ENCODE results near the gene PHLPP1.

Gene PHLPP1

GRCh38 chr18:62979900-62980299 is 264.6 kb downstream of the PHLPP1 start:
- Histone ChIP-seq H3K27ac (ENCODE audit: extremely low read depth, low read depth, low read length) (no peak overlapping the region), H3K4me1 (ENCODE audit: control insufficient read depth, insufficient read depth, low read length) (no peaks in the 10 kb centered on the region), H3K9me3 (ENCODE audit: control insufficient read depth, insufficient read depth, low read depth, low read length) (no peaks in the 10 kb centered on the region), H3K36me3 (ENCODE audit: control insufficient read depth in 2 of 2, insufficient read depth in 1 of 2, low read length in 2 of 2) (peaks cover 7 to 45% of the 10 kb centered on the region in 2 experiments; a peak in 2 of 3 replicates), H3K4me3 (ENCODE audit: low read depth, low read length) (no peak overlapping the region)
- CTCF ChIA-PET: interaction anchor here (4.1 kb wide), 1 partner anchor 394 kb away, joined by 79 read pairs; no protein-coding TSS in a partner anchor
- POLR2A ChIA-PET: no interaction called here
- TF ChIP-seq PRDM10 (tag by site-specific recombination; IDR thresholded peaks at IDR 0.05): no peak
- no peak for TF ChIP-seq ZNF335 (tag by site-specific recombination; conservative IDR thresholded peaks at IDR 0.05)
- TF ChIP-seq ZNF626 (tag by site-specific recombination; IDR thresholded peaks at IDR 0.05): no peak
- TF ChIP-seq ZNF302 (tag by site-specific recombination; IDR thresholded peaks at IDR 0.05; ENCODE audit: low read depth): no peak
- TF ChIP-seq, protein P1, sequence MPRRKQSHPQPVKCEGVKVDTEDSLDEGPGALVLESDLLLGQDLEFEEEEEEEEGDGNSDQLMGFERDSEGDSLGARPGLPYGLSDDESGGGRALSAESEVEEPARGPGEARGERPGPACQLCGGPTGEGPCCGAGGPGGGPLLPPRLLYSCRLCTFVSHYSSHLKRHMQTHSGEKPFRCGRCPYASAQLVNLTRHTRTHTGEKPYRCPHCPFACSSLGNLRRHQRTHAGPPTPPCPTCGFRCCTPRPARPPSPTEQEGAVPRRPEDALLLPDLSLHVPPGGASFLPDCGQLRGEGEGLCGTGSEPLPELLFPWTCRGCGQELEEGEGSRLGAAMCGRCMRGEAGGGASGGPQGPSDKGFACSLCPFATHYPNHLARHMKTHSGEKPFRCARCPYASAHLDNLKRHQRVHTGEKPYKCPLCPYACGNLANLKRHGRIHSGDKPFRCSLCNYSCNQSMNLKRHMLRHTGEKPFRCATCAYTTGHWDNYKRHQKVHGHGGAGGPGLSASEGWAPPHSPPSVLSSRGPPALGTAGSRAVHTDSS (tag by site-specific recombination; IDR thresholded peaks at IDR 0.05): no peak
- TF ChIP-seq, protein P2, sequence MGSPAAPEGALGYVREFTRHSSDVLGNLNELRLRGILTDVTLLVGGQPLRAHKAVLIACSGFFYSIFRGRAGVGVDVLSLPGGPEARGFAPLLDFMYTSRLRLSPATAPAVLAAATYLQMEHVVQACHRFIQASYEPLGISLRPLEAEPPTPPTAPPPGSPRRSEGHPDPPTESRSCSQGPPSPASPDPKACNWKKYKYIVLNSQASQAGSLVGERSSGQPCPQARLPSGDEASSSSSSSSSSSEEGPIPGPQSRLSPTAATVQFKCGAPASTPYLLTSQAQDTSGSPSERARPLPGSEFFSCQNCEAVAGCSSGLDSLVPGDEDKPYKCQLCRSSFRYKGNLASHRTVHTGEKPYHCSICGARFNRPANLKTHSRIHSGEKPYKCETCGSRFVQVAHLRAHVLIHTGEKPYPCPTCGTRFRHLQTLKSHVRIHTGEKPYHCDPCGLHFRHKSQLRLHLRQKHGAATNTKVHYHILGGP (tag by site-specific recombination; IDR thresholded peaks at IDR 0.05): no peak
- TF ChIP-seq, protein P3, sequence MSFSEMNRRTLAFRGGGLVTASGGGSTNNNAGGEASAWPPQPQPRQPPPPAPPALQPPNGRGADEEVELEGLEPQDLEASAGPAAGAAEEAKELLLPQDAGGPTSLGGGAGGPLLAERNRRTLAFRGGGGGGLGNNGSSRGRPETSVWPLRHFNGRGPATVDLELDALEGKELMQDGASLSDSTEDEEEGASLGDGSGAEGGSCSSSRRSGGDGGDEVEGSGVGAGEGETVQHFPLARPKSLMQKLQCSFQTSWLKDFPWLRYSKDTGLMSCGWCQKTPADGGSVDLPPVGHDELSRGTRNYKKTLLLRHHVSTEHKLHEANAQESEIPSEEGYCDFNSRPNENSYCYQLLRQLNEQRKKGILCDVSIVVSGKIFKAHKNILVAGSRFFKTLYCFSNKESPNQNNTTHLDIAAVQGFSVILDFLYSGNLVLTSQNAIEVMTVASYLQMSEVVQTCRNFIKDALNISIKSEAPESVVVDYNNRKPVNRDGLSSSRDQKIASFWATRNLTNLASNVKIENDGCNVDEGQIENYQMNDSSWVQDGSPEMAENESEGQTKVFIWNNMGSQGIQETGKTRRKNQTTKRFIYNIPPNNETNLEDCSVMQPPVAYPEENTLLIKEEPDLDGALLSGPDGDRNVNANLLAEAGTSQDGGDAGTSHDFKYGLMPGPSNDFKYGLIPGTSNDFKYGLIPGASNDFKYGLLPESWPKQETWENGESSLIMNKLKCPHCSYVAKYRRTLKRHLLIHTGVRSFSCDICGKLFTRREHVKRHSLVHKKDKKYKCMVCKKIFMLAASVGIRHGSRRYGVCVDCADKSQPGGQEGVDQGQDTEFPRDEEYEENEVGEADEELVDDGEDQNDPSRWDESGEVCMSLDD (tag by site-specific recombination; IDR thresholded peaks at IDR 0.05): no peak
- TF ChIP-seq ZNF2 (tag by site-specific recombination; IDR thresholded peaks at IDR 0.05): no peak
- no peak for TF ChIP-seq ZNF214 (tag by site-specific recombination; IDR thresholded peaks at IDR 0.05; ENCODE audit: borderline replicate concordance)
- TF ChIP-seq, protein P4, sequence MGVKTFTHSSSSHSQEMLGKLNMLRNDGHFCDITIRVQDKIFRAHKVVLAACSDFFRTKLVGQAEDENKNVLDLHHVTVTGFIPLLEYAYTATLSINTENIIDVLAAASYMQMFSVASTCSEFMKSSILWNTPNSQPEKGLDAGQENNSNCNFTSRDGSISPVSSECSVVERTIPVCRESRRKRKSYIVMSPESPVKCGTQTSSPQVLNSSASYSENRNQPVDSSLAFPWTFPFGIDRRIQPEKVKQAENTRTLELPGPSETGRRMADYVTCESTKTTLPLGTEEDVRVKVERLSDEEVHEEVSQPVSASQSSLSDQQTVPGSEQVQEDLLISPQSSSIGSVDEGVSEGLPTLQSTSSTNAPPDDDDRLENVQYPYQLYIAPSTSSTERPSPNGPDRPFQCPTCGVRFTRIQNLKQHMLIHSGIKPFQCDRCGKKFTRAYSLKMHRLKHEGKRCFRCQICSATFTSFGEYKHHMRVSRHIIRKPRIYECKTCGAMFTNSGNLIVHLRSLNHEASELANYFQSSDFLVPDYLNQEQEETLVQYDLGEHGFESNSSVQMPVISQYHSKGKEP (tag by site-specific recombination; IDR thresholded peaks at IDR 0.05): no peak
- no peak for TF ChIP-seq REPIN1 (tag by site-specific recombination; IDR thresholded peaks at IDR 0.05; ENCODE audit: low read depth)
- TF ChIP-seq ZNF175 (tag by site-specific recombination; IDR thresholded peaks at IDR 0.05): no peak
- TF ChIP-seq, protein P5, sequence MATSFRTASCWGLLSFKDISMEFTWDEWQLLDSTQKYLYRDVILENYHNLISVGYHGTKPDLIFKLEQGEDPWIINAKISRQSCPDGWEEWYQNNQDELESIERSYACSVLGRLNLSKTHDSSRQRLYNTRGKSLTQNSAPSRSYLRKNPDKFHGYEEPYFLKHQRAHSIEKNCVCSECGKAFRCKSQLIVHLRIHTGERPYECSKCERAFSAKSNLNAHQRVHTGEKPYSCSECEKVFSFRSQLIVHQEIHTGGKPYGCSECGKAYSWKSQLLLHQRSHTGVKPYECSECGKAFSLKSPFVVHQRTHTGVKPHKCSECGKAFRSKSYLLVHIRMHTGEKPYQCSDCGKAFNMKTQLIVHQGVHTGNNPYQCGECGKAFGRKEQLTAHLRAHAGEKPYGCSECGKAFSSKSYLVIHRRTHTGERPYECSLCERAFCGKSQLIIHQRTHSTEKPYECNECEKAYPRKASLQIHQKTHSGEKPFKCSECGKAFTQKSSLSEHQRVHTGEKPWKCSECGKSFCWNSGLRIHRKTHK (tag by site-specific recombination; IDR thresholded peaks at IDR 0.05): no peak
- TF ChIP-seq ZNF341 (tag by site-specific recombination; IDR thresholded peaks at IDR 0.05; ENCODE audit: low read depth): no peak
- TF ChIP-seq ZNF157 (tag by site-specific recombination; IDR thresholded peaks at IDR 0.05): no peak
- TF ChIP-seq ZNF664 (tag by site-specific recombination; IDR thresholded peaks at IDR 0.05): no peak
- TF ChIP-seq ZNF449 (tag by site-specific recombination; IDR thresholded peaks at IDR 0.05): no peak
- no peak for TF ChIP-seq ZNF596 (tag by site-specific recombination; IDR thresholded peaks at IDR 0.05)
- TF ChIP-seq ZNF416 (tag by site-specific recombination; IDR thresholded peaks at IDR 0.05): no peak
- no peak for TF ChIP-seq ZNF394 (tag by site-specific recombination; IDR thresholded peaks at IDR 0.05; ENCODE audit: borderline replicate concordance)
